Stimulated activated CD4-positive, alpha-beta T cell treated with anti-CD3 and anti-CD28 coated beads, Interleukin-15, amount 100 ng/mL, for 48 hours (primary cell): ENCODE data around the gene TBC1D2B.

ENCODE experiments used
- DNase-seq, 2 donors: peaks; one replicate each; pipeline ENCODE4 v3.0.0-alpha.2; 2020; ENCODE audit warnings: low read depth in 2 of 2

TBC1D2B gene

DNA sequence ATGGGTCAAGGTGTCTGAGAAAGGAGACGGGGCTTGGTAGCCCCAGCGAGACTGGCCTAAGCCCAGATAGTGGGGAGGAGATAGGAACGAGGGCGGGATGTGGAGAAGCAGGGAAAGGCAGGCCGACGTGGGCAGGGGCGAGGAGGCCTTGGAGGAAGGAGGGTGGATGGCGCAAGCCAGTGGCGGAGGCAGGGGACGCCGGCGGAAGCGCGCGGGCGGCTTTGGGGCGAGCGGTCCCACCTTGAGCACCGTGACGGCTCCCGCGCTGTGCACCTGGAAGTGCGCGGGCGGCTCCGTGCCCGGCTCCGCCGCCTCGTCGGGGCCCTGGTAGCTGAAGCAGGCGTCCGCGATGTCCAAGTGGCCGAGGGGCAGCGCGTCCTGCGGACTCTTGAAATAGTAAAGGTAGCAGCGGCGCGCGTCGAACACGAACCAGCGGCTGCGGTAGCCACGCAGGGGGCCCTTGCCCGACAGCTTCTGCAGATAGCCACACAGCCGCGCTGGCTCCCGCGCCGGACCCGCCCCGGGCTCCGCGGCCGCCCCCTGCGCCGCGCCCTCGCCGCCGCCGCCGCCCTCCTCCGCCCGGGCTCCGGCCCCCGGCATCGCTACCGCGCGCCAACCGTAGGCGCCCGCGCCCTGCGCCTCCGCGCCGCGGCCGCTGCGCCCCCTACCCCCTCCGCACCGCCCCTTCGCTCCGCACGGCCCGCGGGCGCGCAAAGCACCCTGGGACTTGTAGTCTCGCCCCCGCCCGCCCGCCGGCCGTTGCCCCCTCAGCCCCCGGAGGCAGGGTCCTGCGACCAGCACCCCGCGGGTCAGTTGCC is at the start of gene TBC1D2B:
TSS of gene TBC1D2B (minus strand) at position 659 of the 818 bp plus-strand sequence. CDS start at position 600, 59 bp downstream.
- peak; percentile 19 to 62 for DNase-seq

DNA sequence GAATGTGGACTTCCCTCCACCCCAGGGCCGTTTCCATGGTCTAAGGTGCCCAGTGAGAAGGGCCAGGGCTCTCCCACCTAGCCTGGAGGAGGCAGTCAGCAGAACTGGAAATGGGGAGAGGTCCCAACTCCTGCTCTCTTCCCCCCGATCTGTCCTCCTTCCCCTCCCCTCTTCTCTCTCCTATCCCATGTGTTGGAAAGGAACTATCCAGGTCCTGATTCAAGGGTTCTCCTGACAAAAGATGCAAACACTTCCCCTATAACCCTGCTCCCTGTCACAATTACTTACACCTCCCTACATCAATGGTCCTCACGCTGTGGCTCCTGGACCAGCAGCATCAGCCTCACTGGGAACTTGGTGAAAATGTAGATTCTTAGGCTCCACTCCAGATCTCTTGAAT is 47.8 kb upstream of the TBC1D2B start:
- no peak for DNase-seq

DNA sequence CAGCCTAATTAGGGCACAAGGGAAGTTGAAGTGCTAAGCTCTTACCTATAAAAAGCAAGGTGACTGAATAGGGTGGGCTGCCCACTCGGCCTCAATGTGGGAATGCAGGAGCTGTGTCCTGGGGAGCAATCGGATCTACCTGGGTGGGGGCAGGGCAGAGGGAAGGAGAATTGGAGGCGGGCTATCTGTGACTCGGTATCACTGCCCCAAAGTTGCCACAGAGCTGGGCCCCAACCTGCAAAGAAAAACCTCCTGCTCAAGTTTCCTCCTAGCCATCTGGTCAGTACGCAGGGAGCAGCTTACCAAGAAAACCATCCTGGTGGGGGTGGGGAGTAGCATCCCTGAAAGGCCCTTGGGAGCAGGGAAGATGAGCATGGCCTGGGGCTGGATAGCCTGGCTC is 43.0 kb upstream of the TBC1D2B start:
- no peak for DNase-seq

DNA sequence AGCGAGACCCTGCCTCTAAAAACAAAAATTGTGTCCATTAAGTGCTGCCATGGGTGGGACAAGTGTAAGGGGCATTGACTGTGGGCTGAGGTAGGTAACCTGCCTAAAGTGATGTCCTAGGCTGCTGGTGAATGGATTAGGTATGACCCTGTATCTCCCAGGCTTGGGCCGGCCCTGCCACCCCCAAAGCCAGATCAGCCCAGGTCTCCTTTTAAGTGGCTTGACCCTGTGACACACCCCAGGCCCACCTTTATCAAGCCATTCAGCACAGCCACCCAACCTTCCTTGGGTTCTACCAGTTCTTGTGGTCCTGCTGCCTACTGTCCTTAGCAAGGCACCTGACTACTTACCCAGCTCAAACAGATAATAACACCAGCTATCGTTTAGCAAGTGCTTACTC is 35.0 kb upstream of the TBC1D2B start:
- DNase-seq: no peak

DNA sequence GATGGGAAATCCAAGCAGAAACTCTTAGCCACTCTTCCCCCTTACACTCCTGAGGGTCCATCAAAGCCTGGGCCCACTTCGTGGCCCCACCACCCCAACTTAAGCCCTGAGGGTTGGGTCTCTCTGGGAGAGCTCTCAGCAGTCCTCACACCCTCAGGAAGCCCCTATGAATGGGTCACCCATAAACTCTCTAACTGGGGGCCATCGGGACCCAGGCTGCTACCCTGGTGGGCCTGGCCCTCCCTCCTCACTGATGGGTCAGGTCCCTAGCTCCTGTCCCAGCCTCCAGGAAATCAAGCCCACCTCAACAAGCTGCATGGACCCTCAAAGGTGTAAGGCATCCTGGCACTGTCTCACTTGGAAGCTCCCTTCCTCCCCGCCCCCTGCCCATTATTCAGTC is 34.3 kb upstream of the TBC1D2B start:
- DNase-seq: no peak

DNA sequence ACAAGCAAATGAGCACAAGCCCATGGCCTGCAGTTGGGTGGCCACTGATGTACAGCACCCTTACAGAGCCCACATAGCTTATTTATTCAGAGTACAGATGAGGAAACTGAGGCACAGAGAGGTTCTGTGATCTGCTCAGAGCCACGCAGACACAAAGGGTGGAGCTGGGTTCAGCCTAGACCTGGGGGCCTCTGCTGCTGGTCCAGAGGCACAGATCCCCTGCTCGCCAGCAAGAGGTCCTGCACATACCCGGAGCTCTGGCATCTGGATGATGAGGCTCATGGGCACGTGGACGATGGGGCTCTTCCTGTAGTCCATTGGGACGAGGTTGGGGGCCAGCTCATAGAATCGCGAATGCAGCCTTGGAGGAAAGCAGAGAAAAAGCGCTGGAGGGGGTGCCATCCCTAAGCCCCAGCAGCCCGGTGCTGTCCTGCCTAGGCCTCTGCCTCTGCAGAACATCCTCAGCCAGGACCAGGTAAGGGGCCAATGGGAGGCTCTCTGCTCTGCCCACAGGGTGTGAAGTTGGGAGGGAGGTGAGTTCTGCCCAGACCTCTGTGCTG is 33.5 kb upstream of the TBC1D2B start:
- no peak for DNase-seq

DNA sequence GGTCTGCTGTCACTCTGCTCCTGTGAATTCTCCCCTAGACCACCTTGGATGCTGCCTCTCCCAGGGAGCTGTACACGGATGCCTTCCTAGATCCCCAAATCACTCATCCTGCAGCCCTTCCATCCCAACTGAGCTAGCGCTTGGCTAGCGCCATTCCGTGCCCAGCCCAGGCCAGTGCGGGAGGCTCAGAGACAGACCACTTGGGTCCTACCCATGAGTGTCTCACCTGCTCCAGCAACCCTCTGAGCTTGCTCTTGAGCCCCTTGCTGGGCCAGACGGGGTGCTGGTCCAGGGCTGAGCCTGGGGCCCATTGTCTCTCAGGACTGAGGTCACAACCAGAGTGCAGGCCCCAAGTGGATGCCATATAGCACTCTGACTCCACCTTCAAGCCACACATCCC is 32.6 kb upstream of the TBC1D2B start:
- DNase-seq: no peak

DNA sequence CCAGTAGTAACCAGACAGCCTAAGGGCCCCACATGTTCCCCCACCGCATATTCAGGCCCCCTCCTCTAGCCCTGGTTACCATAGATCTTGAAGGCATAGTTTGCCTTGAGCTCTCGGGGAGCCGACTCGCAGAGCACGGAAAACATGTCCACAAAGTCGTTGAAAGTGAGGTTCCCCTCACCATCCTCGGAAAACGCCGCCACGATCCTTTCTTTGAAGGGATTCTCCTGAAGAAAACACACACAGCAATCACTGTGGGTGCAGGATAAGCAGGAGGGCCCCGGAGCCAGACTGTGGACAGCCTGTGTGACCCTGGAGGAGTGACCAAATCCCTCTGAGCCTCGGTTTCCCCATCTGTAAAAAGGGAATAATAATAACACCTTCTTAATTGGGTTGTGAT is 31.6 kb upstream of the TBC1D2B start:
- no peak for DNase-seq

DNA sequence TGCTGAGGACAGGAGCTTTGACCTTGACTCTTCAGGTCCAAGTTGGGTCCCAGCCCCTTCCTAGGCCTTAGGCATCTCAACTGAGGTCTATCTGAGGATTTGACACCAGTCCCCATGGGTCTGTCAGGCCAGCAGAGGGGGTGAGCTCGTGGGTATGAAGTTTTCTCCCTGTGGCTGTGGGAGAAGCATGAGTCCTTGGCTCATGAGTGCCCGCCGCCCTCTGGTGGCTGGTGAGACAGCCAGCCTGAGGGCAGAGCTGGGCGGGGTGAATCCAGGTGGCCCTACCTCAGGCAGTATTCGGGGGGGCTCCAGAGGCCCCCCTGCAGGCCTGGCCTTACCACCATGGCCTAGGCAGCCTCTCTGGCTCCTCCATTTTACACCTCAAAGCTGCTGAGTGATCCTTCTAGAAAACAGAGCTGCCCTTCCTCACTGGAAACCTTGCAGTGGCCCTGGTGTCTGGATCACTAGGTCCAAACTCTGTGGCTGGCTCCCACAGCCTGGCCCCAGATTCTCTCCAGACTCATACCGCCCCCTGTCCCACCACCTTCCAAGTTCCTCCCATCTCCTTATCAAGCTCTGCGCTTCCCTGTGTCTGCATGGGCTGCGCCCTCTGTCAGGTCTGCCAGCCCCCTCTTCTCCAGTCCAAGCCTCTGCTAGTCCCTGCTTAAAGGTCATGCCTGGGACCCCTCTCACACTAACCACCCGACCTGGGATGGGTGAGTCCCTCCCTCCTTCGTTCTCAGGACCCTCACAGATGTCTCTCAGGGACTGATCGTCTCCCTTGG is 31.0 kb upstream of the TBC1D2B start:
- peak; percentile 71 to 77 for DNase-seq

DNA sequence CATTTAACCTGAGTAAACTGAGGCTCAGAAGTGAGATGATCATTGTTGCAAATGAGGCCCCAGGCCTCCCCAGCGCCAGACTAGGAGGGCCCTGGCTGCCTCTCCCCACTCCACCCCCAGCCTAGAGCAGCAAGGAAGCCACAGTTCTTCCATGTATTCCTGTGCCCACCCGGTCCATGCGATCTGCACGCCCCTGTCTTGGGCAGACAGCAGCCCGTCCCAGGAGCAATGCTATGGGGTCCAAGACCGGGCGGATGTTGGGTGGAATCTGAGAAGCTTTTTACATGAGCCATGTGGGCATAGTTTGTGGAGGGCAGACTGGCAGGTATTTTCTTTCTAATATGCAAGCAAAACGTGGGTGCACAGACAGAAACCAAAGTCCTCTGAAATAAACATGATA is 30.0 kb upstream of the TBC1D2B start:
- no peak for DNase-seq

DNA sequence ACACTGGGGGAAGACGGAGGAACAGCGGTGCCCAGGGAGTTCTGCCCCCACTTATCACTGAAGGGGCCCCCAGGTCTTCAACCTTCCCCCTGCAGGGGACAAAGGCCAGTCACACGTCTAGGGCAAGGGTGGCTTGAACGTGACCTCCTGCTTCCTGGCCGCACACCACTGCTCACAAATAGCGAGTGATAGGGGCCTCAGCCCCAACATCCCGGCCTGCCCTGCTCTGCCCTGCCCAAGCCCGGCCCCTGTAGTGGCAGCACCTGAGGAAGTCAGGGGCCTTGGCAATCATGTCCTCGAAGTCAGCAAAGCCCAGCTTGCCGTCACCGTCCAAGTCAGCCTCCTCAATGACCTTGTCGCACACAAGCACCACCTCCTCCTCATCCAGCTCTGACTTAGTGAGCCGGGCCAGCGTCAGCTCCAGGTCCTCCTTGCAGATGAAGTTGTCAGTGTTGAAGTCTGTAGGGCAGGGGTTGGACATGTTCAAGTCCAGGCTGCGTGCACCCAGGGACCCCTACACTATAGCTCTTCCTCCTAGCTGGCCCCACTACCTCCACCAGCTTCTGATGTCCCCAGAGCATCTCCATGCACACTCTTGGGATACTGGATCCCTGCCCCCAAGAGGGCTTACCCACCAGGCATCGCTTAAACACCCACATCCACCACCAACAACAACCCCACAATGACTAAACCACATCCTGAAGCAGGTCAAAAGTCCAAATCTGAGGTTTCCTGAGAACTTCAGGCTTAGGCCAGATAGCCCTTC is 28.1 kb upstream of the TBC1D2B start:
- DNase-seq: no peak

DNA sequence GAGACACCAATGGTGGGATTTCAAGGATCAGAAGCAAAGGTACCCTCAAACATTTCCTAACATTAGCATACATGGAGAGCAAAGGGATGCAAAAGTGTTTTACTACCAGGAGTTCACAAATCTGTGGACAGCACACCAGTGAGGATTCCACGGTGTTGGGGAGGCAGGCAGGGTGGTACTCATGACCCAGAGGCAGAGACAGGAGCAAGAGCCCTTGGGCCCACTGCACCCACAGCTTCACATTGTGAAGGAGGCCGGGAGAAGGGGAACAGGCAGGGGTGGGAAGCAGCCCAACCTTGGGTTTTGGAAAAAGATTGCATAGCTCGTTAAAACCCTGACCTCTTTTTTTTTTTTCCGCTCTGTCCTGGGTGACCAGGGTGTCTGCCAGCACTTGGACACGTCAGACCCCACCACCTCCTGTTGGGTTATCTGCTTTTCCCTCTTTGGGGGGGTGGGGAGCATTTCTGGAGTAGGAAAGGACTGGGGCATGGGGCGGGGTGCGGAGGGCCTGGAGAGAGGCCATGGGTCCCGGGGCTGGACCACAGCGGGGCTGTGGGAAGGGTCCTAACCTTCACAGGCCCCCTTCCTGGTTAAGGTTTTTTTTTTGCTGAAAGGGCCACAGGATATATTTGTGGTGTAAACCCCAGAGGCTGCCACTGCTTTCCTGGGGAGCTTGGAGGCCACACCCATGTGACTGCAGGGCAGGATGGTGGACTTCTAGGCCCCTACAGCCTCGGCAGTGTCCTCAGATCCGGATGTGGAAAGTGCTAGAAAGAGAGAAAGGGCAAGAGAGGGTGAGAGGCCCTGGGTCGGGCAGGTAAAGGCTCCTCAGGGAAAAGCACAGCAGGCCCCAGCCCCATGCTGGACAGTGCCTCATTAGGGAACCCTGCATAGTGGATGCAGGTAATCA is 27.3 kb upstream of the TBC1D2B start:
- DNase-seq: no peak

DNA sequence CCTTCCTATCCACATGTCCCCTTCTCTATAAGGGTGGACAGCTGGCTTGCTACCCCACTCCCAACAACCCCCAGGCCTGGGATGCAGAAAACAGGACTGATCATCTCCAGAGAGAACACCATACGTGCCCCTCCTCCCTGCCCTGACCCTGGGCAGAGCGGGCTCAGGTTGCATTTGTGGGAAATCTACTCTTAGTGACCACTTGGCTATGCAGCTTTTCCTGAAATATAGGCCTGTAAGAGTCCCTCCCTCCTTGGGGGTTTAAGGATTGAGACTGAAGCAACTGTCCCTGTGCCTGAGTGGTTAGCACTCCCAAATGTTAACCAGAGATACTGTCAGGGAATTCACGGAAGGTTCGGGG is 26.6 kb upstream of the TBC1D2B start:
- DNase-seq: no peak

DNA sequence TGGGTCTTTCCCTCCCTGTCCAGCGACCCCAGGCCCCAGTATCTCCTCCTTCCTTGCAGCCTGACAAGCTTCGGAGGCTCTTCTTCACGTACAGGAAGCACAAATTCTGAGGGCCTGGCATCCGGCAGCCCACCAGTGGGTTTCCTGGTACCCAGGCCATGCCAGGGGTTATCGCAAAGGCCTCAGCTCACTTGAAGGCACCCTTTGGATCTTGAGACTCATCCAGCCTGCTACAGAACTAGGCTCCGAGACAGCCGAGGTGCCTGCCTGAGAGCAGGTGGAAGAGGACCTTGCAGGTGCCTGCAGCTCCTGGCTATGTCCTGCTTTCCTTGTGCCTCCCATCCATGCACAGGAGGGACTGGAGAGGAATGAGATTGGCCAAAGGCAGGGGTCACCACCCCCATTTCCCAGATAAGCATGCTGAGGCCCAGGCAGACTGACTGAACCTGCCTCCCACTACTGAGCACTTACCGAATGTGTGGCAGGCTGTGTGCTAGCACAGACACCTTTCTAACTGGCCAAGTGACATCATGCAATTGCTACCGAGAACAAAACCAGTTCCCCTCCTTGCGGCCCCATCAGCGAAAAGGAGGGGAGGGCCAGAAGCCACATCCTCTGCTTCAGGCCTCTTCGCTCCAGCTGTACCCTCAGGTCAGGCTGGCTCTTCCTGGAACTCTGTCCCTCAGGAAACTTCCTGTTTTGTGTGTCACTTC is 26.1 kb upstream of the TBC1D2B start:
- peak; percentile 40 to 61 for DNase-seq

DNA sequence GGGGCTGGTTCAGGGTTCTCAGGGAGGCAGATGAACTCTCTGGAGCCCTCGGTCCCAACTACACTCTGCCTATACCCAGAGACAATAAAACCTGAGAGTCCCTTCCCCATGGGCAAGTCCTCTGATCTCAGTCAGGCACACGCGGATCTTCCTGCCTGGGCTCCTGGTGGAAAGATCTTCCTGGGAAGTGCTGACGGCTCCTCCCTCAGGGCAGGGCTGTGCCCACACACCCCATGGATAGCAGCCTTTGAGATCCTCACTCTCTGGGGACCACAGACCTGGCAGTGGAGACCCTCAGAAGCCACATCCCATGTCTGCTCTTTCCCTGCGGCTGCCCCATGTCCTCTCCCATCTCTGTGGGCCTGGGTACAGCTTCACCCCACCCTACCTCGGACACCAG is 25.2 kb upstream of the TBC1D2B start:
- DNase-seq: no peak

DNA sequence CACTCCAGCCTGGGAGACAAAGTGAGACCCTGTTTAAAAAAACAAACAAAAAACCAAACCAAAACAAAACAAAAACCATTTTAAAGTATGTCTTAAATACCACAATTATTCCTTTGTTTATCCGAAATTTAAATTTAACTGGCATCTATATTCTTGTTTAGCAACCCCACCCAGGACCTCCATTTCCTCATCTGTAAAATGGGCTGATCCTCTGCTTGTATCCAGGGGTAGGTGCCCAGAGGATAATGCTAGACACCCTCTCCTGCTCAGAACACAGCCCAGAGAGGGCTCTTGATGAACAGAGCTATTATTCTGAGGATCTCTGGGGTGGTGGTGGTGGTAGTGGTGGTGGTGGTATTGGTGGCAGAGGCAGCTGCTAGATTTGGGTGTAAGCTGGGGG is 24.7 kb upstream of the TBC1D2B start:
- no peak for DNase-seq

DNA sequence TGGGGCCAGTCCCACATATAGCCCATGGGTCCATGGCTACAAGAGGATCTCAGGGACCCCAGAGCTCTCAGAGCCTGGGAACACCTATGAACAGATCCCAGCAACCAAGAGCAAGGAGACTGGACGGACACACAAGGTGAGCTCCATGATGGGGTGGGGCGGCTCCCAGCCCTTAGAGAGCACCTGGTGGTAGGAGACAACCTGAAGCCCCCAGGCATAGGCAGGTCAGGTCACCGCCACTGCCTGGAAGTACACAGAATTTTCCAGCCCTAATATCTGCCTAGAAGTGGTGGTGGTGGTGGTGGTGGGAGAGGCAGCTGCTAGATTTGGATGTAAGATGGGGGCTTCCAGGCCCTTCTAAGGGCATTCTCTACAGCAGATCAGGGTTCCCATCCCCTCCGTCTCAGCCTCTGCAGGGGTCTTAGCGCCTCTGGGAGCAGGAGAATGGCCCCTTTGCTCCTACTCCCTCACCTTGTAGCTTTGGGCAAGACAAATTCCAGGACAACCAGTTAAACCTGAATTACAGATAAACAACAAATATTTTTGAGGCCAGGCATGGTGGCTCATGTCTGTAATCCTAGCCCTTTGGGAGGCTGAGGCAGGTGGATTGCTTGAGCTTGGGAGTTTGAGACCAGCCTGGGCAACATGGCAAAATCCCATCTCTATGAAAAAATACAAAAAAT is 24.1 kb upstream of the TBC1D2B start:
- DNase-seq: no peak

DNA sequence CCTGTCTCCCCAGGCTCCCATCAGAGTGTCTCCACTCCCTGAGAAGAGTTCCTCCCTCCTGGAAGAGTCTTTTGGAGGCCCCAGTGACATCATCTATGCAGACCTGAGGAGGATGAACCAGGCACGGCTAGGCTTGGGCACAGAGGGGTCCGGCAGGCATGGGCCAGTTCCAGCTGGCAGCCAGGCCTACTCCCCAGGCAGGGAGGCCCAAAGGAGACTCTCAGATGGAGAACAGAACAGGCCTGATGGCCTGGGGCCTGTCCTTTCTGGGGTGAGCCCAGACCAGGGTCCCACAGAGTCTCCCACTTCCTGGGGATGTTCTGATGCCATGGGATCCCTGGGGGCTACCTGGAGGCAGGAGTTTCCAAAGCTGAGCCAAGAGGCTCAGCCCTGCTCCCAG is 23.4 kb upstream of the TBC1D2B start:
- no peak for DNase-seq

DNA sequence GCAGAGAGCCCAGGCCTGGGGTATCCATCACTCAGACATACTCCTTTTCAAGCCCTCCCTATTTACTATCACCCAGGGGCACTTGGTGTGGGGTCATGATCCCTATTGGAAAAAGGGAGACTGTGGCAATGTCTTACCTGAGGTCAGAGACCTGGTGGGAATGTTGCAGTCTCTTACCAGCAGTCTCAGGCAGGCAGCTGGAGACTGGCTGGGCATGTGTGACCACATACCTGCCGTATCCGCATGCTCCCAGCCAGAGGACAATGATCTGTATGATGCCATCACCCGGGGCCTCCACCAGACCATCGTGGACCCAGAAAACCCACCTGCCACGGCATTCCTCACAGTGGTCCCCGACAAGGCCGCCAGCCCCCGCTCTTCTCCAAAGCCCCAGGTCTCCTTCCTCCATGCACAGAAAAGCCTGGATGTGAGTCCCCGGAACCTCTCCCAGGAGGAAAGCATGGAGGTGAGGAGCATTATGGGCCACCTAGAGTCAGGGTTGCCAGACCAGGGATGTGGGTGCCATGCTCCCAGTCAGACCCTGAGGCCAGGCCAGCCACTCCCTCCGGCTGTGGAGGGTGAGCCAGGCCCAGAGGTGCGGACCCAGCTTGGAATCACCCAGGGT is 20.7 kb upstream of the TBC1D2B start:
- no peak for DNase-seq
